HepG2 (cell line): ENCODE results near the gene RTP2. TPM values are rescaled to one million over a fixed set of nuclear protein-coding genes. Genes with fewer than 3 reads are reported as not detected.
A peak's percentile ranks its signal among the peaks of the same experiment; 100 is the strongest.

Experiments used
- CEBPB ChIP-seq: IDR thresholded peaks from 2 replicates; pipeline ENCODE4 v1.6.1; 2011; ENCODE audit warnings: low read depth, low read length, improper control_type of control experiment, borderline replicate concordance
- ISL2 ChIP-seq: sonication (generic); formaldehyde crosslinking; IDR thresholded peaks from 2 replicates; pipeline ENCODE4 v1.5.0; 2020; ENCODE audit warnings: missing genetic modification reagents
- JUNB ChIP-seq: sonication (generic); formaldehyde crosslinking; IDR thresholded peaks from 2 replicates; pipeline ENCODE4 v1.8.0; 2022; ENCODE audit warnings: missing genetic modification reagents, mild to moderate bottlenecking, borderline replicate concordance
- KAT7 ChIP-seq: IDR thresholded peaks from 2 replicates; pipeline ENCODE4 v1.6.1; 2018; ENCODE audit warnings: borderline replicate concordance, missing compliant biosample characterization
- MATR3 ChIP-seq: sonication (generic); formaldehyde crosslinking; IDR thresholded peaks from 2 replicates; pipeline ENCODE4 v1.4.0; 2020; ENCODE audit warnings: missing genetic modification reagents
- MED13 ChIP-seq: sonication (generic); formaldehyde crosslinking; IDR thresholded peaks from 2 replicates; pipeline ENCODE4 v1.5.0; 2020; ENCODE audit warnings: missing genetic modification reagents
- NAIF1 ChIP-seq: sonication (generic); formaldehyde crosslinking; IDR thresholded peaks from 2 replicates; pipeline ENCODE4 v1.5.0; 2020; ENCODE audit warnings: mild to moderate bottlenecking, missing genetic modification reagents, borderline replicate concordance
- NFIB ChIP-seq: sonication (generic); formaldehyde crosslinking; IDR thresholded peaks from 2 replicates; pipeline ENCODE4 v1.9.0; 2021; ENCODE audit warnings: missing genetic modification reagents, mild to moderate bottlenecking, borderline replicate concordance
- NFYC ChIP-seq: IDR thresholded peaks from 2 replicates; pipeline ENCODE4 v1.6.1; 2016; ENCODE audit warnings: missing genetic modification reagents, missing compliant biosample characterization
- PHF5A ChIP-seq: IDR thresholded peaks from one replicate; pipeline ENCODE4 v1.6.1; 2018; ENCODE audit warnings: low read depth, missing genetic modification reagents; ENCODE audit not compliant: unreplicated experiment
- PPARG ChIP-seq: conservative IDR thresholded peaks from 2 replicates; pipeline ENCODE4 v1.6.1; 2016; ENCODE audit warnings: missing biosample characterization, missing genetic modification reagents
- RAD51 ChIP-seq: fragments of 450-650 bp; IDR thresholded peaks from 2 replicates; pipeline ENCODE4 v1.6.1; 2016; ENCODE audit warnings: borderline replicate concordance
- RARA ChIP-seq: IDR thresholded peaks from 2 replicates; pipeline ENCODE4 v1.6.1; 2016; ENCODE audit warnings: missing genetic modification reagents, missing compliant biosample characterization
- YY1 ChIP-seq: IDR thresholded peaks from 2 replicates; pipeline ENCODE4 v1.6.1; 2011; ENCODE audit warnings: low read length, low read depth, moderate library complexity, mild to moderate bottlenecking; ENCODE audit not compliant: insufficient read depth, insufficient replicate concordance
- ZNF234 ChIP-seq: sonication (generic); formaldehyde crosslinking; conservative IDR thresholded peaks from 2 replicates; pipeline ENCODE4 v1.5.1; 2020; ENCODE audit warnings: mild to moderate bottlenecking, missing genetic modification reagents
- ZNF260 ChIP-seq: sonication (generic); formaldehyde crosslinking; IDR thresholded peaks from 2 replicates; pipeline ENCODE4 v1.4.0; 2020; ENCODE audit warnings: missing genetic modification reagents, low read depth, mild to moderate bottlenecking, borderline replicate concordance
- ZNF431 ChIP-seq: sonication (generic); formaldehyde crosslinking; IDR thresholded peaks from 2 replicates; pipeline ENCODE4 v1.9.0; 2022; ENCODE audit warnings: missing genetic modification reagents, low read depth, mild to moderate bottlenecking, borderline replicate concordance
- ZNF501 ChIP-seq: sonication (generic); formaldehyde crosslinking; IDR thresholded peaks from 2 replicates; pipeline ENCODE4 v1.5.1; 2020; ENCODE audit warnings: mild to moderate bottlenecking, moderate library complexity, missing genetic modification reagents
- ZNF549 ChIP-seq: sonication (generic); formaldehyde crosslinking; IDR thresholded peaks from 2 replicates; pipeline ENCODE4 v1.5.0; 2020; ENCODE audit warnings: missing genetic modification reagents
- ZNF615 ChIP-seq: sonication (generic); formaldehyde crosslinking; IDR thresholded peaks from 2 replicates; pipeline ENCODE4 v1.5.0; 2020; ENCODE audit warnings: mild to moderate bottlenecking, missing genetic modification reagents, borderline replicate concordance
- ZNF7 ChIP-seq: IDR thresholded peaks from 2 replicates; pipeline ENCODE4 v1.6.1; 2016; ENCODE audit warnings: missing biosample characterization, missing genetic modification reagents
- ZNF703 ChIP-seq: sonication (generic); formaldehyde crosslinking; IDR thresholded peaks from 2 replicates; pipeline ENCODE4 v1.5.1; 2020; ENCODE audit warnings: missing genetic modification reagents, mild to moderate bottlenecking, moderate library complexity, borderline replicate concordance
- ZNF737 ChIP-seq: sonication (generic); formaldehyde crosslinking; IDR thresholded peaks from 2 replicates; pipeline ENCODE4 v1.5.0; 2020; ENCODE audit warnings: missing genetic modification reagents, mild to moderate bottlenecking, borderline replicate concordance
- ZNF878 ChIP-seq: sonication (generic); formaldehyde crosslinking; IDR thresholded peaks from 2 replicates; pipeline ENCODE4 v1.8.1; 2023; ENCODE audit warnings: mild to moderate bottlenecking, missing genetic modification reagents, moderate library complexity
- polyA plus RNA-seq, 8 experiments: library from polyadenylated mRNA; depleted of rRNA in 3 of 8; stranded (reverse) in 7 of 8; unstranded in 1 of 8; fragments of >200 nt; fragmentation: Illumina TruSeq in 4 of 8; extraction: Trizol in 4 of 8; gene quantifications; 2 replicates each; pipeline versions ENCODE4 v1.2.1 to v1.2.3, GENCODE V29; 2011 to 2016; ENCODE audit warnings: low read depth in 4 of 8, missing spikeins in 1 of 8, mixed read lengths in 1 of 8; ENCODE audit not compliant: insufficient read depth in 1 of 8
- total RNA-seq, 5 experiments: library from RNA; depleted of rRNA; stranded (reverse); fragments of >200 nt; fragmentation: Illumina TruSeq; extraction: Trizol; gene quantifications; 2 replicates each; pipeline ENCODE4 v1.2.3, GENCODE V29; 2016; ENCODE audit warnings: low read depth in 1 of 5
- TF ChIP-seq, protein P1 (sequence below): sonication (generic); formaldehyde crosslinking; IDR thresholded peaks from 2 replicates; pipeline ENCODE4 v1.4.0; 2020; ENCODE audit warnings: mild to moderate bottlenecking, low read depth, missing genetic modification reagents
- TF ChIP-seq, protein P2 (sequence below): IDR thresholded peaks from 2 replicates; pipeline ENCODE4 v1.6.1; 2016; ENCODE audit warnings: missing compliant biosample characterization, missing genetic modification reagents, borderline replicate concordance

RTP2 gene
- total and polyA plus RNA-seq, 2 of the 13 experiments (the other 11 are each of a cell fraction or from before 2014, with no cell fraction given): not detected

DNA sequence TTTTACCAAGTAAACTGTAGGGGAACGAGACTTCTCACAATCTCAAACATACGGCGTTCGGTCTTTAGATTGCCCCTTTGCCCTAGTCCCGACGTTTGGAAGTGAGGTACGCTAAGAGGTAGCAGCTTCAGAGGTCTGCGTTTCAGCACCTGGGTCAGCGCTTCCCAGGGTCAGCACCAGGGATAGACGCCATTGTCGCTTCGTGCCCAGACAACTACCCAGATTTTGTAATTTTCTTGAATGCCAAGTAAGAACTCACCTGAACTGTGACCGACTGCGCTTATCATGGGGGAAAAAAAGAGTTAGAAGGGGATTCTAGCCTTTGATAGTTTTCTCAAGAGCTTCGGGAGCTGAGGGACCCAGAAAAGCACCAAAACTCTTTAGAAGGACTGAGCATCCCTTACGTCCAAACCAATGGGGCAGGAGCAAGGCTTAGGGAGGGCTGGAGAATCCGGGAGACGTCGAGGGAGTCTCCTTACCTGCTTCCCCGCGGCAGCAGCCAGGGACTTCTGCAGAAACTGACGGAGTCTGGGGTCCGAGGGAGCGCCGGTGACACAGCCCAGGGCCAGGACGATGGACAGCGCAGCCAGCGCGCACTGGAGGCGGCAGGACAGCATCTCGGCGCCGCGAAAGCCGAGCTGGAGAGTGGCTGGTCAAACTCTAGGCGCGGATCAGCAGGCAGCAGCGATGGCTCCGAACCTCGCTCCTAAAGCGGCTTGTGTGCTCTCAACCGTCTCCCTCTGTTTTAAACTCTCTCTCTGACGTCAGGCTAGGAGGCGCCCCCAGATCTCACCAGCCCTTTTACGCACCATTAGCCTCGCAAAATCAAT, 32.5 kb downstream of the RTP2 start, which contains the start of gene SST (continued):
- TF ChIP-seq, protein P1, sequence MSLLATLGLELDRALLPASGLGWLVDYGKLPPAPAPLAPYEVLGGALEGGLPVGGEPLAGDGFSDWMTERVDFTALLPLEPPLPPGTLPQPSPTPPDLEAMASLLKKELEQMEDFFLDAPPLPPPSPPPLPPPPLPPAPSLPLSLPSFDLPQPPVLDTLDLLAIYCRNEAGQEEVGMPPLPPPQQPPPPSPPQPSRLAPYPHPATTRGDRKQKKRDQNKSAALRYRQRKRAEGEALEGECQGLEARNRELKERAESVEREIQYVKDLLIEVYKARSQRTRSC (CRISPR knock-in tag): 0 out of 2 replicates have a peak, but pooled peaks have one; percentile 81
- TF ChIP-seq JUNB (0 out of 2 replicates have a peak, but pooled peaks have one; percentile 67), ZNF549 (CRISPR knock-in tag) (no peak), ZNF703 (CRISPR knock-in tag) (peak; percentile 87; the same call in 1 of the 2 replicates), ZNF737 (CRISPR knock-in tag) (no peak), NFYC (CRISPR knock-in tag) (peak; percentile 55), ZNF501 (CRISPR knock-in tag) (peak; percentile 61; the same call in 1 of the 2 replicates), RARA (CRISPR knock-in tag) (peak; percentile 87), MED13 (CRISPR knock-in tag) (peak; percentile 97), ZNF615 (CRISPR knock-in tag) (peak; percentile 94; the same call in 1 of the 2 replicates), MATR3 (CRISPR knock-in tag) (no peak), ZNF431 (CRISPR knock-in tag) (peak; percentile 73), ZNF7 (peak; percentile 88), PPARG (CRISPR knock-in tag) (peak; percentile 79), ZNF260 (CRISPR knock-in tag) (no peak), NFIB (CRISPR knock-in tag) (no peak), ISL2 (CRISPR knock-in tag) (peak; percentile 79), ZNF234 (CRISPR knock-in tag) (peak; percentile 83; the same call in 1 of the 2 replicates), PHF5A (peak; percentile 60), CEBPB (no peak), KAT7 (CRISPR knock-in tag) (no peak), ZNF878 (CRISPR knock-in tag) (peak; percentile 81), RAD51 (no peak), YY1 (no peak), NAIF1 (CRISPR knock-in tag) (no peak; the same call in 1 of the 2 replicates)
- TF ChIP-seq, protein P2, sequence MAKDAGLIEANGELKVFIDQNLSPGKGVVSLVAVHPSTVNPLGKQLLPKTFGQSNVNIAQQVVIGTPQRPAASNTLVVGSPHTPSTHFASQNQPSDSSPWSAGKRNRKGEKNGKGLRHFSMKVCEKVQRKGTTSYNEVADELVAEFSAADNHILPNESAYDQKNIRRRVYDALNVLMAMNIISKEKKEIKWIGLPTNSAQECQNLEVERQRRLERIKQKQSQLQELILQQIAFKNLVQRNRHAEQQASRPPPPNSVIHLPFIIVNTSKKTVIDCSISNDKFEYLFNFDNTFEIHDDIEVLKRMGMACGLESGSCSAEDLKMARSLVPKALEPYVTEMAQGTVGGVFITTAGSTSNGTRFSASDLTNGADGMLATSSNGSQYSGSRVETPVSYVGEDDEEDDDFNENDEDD (CRISPR knock-in tag): peak; percentile 43; the same call in 1 of the 2 replicates
